Measurements from ENCODE around the gene ALDH1A2. TPM values are rescaled to one million over a fixed set of nuclear protein-coding genes. Genes with fewer than 3 reads are reported as not detected.

Gene ALDH1A2
- total and polyA plus RNA-seq, 12 donors, result 1.8 to 277 (median 8.3) TPM

DNA sequence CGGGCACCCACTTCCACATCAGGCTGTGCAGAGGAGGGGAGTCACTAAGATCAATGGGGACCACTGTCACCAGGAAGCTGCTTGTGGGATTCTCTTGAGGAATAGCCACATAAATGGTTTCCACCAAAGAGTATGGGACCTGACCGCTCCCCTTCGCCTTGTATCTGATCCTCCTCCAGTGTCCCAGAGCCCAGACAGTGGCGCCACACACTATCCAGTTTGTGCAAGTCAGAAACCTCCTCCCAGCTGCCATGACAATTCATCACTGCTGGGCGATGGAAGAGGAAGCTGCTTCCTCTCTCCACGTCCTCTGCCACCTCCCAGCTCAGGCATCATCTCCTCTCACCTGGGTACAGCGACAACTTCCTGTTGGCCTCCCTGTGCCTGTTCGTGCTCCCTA is 147.5 kb downstream of the ALDH1A2 start:
- WGBS, 4 donors, result 71 to 81% (median 79%) methylated on average over 8 of the region's 8 CpGs
- Histone ChIP-seq H3K4me1 (replicated peaks in 1 of 2) (peaks cover 0 to 5% of the 10 kb centered on the region in 2 donors), H3K9me3 (replicated peaks in 1 of 3) (no peaks in the 10 kb centered on the region), H3K27me3 (no peaks in the 10 kb centered on the region), H3K36me3 (replicated peaks in 1 of 2) (no peaks in the 10 kb centered on the region), H3K4me3 (no peak overlapping the region), H3K27ac (no peak overlapping the region)
- TF ChIP-seq CTCF (IDR thresholded peaks at IDR 0.05) (no peak), POLR2A (IDR thresholded peaks at IDR 0.05) (no peak)
- intact Hi-C loops (cut with DNase I), result no loop called here
- no peak for DNase-seq

DNA sequence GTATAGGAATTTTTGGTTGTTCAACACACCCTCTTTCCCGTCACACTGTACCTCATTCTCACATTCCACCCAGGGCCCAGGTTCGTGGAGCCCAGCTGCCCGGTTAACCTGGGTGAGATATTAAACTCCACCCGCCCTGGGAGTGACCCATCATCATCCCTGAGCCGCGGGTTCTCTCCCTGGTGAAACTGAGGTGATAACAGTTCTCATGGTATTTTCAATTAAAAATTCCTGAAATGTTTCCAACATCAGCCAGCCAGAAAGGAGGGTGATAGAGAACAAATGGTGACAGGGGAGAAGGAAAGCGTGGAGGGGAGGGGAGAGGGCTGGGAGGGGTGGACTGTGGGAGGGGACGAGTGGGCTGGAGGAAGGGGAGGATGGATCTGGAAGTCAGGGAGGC is 148.8 kb downstream of the ALDH1A2 start:
- TF ChIP-seq POLR2A (IDR thresholded peaks at IDR 0.05) (no peak), CTCF (IDR thresholded peaks at IDR 0.05) (no peak)
- H3K4me3 ChIP-seq, result no peak overlapping the region
- 74 to 86% (median 77%) methylated on average over 8 of the region's 8 CpGs for WGBS, 4 donors
- H3K4me1 ChIP-seq (replicated peaks in 1 of 2), result no peaks in the 10 kb centered on the region
- intact Hi-C loops (cut with DNase I), result no loop called here
- H3K27me3 ChIP-seq, result no peaks in the 10 kb centered on the region
- H3K36me3 ChIP-seq (replicated peaks in 1 of 2), result no peaks in the 10 kb centered on the region
- DNase-seq, result no peak
- no peaks in the 10 kb centered on the region for H3K9me3 ChIP-seq (replicated peaks in 1 of 3)
- no peak overlapping the region for H3K27ac ChIP-seq

GRCh38 chr15:57915827-57916531 is 149.5 kb downstream of the ALDH1A2 start:
- TF ChIP-seq CTCF (IDR thresholded peaks at IDR 0.05) (no peak), POLR2A (IDR thresholded peaks at IDR 0.05) (no peak)
- H3K27me3 ChIP-seq, result no peaks in the 10 kb centered on the region
- DNase-seq, result peak in 5 of 7 donors; percentile 20 to 34 (median 28)
- 61 to 81% (median 75%) methylated on average over 9 to 15 of the region's 15 CpGs for WGBS, 4 donors
- no peaks in the 10 kb centered on the region for H3K36me3 ChIP-seq (replicated peaks in 1 of 2)
- H3K27ac ChIP-seq, result no peak overlapping the region
- H3K4me1 ChIP-seq (replicated peaks in 1 of 2), result no peaks in the 10 kb centered on the region
- no peaks in the 10 kb centered on the region for H3K9me3 ChIP-seq (replicated peaks in 1 of 3)
- no peak overlapping the region for H3K4me3 ChIP-seq
- intact Hi-C loops (cut with DNase I), result no loop called here

- H3K36me3 ChIP-seq (replicated peaks in 1 of 2), result no peaks in the 10 kb centered on the region
- no peaks in the 10 kb centered on the region for H3K9me3 ChIP-seq (replicated peaks in 1 of 3)
- no peak for TF ChIP-seq CTCF (IDR thresholded peaks at IDR 0.05)
- no peak for TF ChIP-seq POLR2A (IDR thresholded peaks at IDR 0.05)
- 81 to 87% (median 85%) methylated on average over 9 of the region's 9 CpGs for WGBS, 4 donors
- no peak overlapping the region for H3K27ac ChIP-seq
- no peak for DNase-seq
- intact Hi-C loops (cut with DNase I), result no loop called here
- no peaks in the 10 kb centered on the region for H3K4me1 ChIP-seq (replicated peaks in 1 of 2)
- H3K4me3 ChIP-seq, result no peak overlapping the region
- no peaks in the 10 kb centered on the region for H3K27me3 ChIP-seq
Observed at GRCh38 chr15:57914350-57915055, 151.0 kb downstream of the ALDH1A2 start.

All from adrenal gland (tissue), 12 donors.